GM19397 (cell line): ENCODE measurements around the gene SMURF1.
A peak's percentile ranks its signal among the peaks of the same experiment; 100 is the strongest.
"Not testable (repeated sequence)": the region's sequence is repeated elsewhere in the genome, so short reads cannot be mapped to it uniquely, and the experiment has no call there.

Source experiments
- ATAC-seq: cut with Tn5 transposase; IDR thresholded peaks from one replicate; pipeline ENCODE4 v1.9.1; 2021; ENCODE audit warnings: mild to moderate bottlenecking, moderate library complexity; ENCODE audit not compliant: unreplicated experiment

SMURF1 gene

DNA sequence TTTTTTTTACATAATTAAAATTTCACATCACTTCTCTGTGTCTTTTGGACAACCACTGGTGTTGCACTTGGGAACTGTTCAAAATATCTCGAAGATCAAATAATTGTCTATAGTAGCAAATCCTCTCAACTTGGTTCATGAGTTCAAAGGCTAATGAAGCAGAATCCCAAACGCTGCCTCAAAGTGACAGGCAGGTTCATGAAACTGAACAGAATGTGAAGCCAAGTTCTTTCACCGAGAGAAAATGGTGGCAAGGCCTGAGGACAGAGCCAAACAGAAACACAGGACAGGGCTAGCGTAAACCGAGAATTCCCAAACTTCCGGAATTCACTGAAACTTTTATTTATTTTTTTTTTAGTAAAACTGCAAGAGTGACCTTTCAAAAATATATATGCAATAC lies 21.1 kb downstream of the SMURF1 start:
- no peak for ATAC-seq

DNA sequence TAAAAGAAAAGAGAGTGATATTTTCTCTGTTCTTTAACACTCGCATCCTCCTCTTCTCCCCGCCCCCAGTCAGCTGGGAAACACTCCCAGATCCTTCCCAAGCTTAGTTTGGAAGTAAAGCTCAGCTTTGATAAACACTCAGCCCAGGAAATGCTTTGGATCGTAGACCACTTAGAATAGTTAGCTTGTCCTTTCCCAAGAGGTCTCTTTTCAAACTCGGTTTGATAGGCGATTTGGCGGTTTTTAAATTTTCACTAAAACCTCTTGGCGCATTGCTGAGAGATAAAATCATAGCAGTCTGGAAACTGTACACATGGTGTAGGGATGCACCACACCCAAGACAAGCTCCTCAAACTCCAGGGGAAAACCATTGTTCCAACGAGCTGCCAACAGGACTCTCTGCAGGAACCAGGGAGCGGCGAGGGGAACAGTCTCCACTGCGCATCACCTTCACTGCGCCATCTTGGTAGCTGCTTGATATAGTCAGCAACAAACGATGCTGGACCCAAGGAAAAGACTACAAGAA lies 22.3 kb downstream of the SMURF1 start:
- no peak for ATAC-seq

DNA sequence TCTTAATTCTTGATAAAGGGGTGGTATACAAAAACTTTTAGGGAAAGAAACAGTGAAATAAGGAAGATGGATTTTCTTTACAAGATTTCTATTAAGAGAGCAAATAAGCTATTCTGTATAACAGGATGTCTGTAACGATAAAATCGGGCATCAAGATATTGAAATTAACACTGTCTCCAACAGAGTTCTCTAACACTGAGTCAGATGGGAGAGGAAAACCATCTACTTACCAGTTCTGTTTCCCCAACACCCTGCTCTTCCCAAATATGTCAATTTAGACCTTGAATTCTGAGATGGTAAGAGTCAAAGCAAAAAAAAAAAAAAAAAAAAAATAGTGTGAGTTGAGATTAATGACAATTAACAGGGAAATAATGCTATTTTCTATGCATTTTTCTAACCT lies 23.0 kb downstream of the SMURF1 start:
- no peak for ATAC-seq

DNA sequence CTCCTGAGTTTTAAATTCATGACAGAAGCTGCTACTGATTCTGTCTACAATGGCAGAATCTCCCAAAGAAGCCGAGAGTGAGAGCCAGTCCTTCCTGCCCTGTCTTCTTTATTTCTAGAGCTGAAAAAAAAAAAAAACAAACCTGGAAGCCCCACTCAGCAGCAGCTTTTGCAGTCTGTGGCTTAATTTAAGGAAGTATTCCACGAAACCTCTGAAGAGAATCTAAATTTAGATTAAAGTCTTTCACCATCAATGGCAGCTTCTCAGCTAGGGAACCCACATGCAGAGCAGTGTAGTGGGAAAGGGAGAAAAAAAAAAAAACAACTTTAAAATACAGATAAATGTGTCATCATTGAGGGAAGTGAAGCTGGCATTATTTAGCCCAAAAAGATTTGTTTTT lies 23.4 kb downstream of the SMURF1 start:
- no peak for ATAC-seq

DNA sequence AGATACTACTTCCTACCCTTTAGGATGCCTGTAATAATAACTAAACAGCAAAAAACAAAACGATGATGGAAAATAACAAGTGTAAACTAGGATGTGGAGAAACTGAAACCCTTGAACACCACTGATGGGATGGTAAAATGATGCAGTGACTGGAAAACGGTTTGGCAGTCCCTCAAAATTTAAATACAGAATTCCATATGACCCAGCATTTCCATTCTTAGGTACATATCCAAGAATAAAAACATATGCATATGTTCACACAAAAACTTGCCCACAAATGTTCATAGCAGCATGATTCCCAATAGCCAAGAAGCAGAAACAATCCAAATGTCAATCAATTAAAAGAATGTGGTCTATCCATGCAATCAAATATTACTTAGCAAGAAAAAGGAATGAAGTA lies 25.8 kb downstream of the SMURF1 start:
- ATAC-seq = no peak

DNA sequence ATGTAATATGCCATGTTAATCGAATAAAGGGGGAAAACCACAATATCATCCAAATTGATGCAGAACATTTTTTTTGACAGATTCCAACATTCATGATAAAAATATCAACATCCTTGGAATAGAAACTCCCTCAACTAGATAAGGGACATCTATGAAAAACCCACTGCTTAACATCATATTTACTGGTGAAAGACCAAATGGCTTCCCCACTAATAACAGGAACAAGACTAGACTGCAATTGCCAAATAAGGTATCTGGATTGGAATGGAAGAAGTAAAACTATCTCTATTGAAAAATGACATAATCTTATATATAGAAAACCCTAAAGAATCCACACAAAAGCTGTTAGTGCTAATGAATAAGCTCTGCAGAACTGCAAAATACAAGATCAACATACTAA lies 27.8 kb downstream of the SMURF1 start:
- ATAC-seq = no peak

DNA sequence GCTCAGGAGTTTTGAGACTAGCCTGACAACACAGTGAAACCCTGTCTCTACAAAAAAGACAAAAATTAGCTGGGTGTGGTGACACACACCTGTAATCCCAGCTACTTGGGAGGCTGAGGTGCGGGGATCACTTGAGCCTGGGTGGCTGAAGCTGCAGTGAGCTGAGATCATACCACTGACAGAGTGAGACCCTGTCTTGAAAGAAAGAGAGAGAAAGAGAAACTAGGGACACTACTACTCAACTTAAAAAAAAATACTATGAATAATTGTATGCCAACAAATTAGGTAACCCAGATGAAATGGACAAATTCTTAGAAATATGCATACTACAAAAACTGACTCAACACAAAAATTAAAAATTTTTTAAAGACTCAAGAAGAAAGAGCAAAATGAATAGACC lies 28.5 kb downstream of the SMURF1 start:
- no peak for ATAC-seq

DNA sequence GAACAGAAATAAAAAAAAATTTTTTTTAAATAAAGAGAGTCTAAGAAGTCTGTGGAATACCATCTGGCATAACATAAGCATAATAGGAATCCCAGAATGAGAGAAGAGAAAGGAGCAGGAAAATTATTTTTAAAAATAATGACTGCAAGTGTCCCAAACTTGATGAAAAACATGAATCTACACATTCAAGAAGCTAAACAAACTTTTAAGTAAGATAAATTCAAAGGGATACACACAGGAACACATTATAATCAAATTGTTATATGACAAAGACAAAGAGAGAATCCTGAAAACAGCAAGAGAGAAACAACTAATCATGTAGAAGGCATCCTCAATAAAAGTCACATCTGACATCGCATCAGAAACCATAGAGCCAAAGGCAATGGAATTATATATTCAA lies 30.9 kb downstream of the SMURF1 start:
- no peak for ATAC-seq

DNA sequence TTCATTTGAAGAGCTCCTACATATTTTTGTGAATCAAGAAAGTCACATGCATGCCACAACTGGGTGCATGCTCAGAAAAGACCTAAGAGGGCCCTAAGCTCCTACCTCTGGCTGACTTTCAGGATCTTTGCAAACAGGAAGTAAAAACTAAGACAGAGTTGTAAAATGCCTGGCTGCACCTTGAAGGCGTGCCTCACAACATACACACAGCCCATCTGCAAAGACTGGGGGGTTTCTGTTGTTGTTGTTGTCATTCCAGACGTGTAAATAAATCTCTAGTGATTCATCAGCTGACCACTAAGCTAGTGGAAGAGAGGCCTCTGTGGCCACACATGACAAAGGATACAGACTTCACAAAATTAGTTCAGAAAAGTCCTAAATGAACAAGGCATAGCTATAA lies 31.8 kb downstream of the SMURF1 start:
- ATAC-seq = peak; percentile 78

DNA sequence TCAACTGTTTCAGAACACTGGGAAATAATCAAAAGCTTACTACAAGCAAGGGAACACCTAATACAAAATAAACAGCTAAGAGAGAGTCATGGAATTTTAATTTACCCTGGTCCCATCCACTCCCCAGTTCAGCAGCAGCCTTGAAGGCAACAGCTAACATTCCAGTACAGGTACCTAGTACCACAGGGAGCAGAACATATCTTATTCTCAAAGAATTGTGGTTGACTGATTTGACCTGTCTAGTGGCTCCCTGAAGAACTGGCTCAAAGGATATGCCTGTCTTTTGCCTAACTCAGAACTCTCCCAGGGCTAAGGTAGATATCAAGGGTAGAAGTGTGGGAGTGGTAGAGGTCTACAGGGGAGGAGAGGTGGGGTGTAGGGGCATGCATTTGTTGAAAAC lies 32.3 kb downstream of the SMURF1 start:
- no peak for ATAC-seq

DNA sequence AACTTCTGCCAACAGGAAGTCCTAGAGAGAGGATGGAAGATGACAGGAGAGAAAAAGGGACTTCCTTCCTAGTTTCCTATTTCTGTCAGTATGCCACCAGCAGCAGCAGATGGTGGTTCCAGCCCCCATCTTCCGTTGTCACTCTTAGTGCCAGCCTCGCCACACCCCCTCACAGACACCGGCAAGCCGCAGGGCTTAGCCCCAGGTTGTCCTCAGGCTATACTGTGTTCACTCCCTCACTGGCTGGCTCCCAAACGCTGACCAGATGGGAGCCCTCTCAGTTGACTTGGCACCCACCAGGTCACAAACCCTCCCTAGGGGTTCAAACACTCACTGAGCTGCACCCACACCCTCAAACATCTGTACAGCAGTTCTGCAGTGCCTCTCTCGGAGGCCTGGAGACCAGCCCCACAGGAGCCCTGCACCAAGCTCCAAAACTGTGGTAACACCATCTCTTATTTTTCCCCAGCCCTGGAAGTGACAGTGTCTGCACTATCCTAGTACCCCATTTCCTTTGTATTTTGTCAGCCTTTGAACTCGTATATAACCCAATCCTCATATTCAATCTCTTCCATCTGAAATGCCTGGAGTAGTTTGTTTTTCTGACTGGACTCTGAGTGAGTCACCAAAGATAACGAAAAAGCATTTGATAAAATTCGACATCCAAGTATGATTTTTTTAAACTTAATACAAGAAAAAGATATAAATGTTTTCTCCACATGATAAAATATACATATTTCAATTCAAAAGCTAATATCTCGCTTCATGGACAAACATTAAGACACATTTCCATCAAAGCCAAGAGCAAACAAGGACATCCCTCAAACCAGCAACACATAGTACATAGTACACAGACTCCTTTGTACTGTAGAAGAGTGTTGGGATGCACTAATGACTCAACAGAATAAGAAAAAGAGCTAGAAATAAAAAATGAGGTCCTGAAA lies 34.5 kb downstream of the SMURF1 start:
- no peak for ATAC-seq

DNA sequence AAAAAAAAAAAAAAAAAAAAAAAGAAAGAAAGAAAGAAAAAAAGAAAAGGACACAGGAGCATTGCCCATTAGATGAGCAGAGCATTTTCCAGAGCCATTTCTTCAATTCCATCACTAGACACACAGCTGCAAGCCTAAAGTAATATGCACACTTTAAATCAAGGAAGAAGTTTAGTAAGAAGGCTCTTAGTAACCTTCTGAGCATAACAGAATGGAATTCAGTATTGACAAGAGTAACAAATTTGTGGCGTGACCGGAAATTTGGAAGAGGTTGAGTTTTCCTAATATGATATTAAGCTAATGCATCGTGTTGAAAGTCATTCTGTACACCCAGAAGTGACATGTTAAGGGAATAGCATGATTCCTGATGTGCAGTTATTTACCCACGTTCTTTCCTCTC lies 35.3 kb downstream of the SMURF1 start:
- no peak for ATAC-seq

DNA sequence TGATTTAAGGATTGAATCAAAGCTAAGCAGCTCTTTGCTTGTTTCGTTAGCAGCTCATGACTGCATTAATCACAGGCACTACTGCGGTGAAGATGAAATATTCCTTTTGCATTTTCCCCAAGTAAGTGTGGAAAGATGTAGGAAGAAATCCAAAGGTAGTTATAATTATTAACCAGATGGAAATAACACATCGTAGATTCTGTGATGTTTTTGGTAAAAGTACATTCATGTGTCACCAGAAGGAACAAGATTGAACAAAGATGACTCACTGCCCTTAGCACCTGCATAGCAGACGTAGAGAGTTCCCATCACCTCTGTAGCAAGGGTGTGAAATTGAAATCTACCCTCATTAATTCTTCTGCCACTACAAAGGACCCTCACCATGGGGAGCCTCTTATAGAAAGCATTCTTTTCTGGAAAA lies 37.1 kb downstream of the SMURF1 start:
- ATAC-seq = no peak

DNA sequence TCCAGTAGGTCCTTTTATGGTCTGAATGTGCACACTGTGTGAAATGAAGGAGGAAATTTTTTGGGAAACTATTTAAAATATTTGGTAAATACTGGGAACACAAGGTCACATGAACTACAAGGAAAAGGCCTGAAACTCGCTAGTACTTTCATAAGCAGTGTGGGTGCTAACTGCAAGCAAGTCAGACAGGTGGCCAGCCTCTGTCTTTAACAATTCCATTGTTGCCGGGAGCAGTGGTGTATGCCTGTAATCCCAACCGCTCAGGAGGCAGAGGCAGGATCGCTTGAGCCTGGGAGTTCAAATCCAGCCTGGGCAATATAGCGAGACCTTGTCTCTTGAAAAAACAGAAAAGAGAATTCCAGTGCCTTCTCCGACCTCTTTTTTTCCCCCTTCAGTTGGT lies 37.5 kb downstream of the SMURF1 start:
- ATAC-seq = no peak

DNA sequence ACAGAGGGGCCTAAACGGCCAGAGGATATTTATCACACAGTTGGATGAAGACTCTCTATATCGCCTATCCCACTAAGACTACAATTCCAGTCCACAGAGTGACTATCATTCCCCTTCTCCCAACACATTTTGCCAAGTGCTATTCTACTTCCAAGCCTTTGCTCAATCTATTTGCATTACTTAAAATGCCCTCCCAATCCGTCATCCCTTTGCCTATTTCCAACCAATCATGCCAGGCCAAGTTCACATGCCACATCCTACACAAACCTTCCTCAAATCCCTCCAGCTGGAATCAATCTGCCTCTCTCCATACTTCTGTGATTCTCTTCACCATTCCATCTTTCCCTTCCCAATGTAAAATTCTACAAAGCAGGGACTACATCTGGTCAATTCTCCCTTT lies 38.2 kb downstream of the SMURF1 start:
- ATAC-seq = no peak

DNA sequence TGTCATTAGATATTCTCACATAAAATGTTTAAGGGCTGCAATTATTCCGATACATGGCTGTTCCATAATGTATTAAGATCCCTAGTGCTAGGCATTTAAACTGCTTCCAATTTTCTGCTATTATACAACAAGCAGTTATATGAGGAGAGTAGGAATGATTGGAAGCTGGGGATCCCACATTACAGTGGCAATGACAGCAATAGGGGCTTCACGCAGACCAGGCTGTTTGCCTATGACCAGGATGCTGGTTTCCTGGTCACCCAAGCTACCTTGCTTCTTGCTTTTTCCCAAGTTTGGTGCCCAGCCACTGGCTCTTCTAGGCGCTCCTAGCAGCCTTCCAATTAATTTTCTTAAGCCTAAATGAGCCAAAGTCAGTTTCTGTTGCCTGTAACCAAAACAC lies 39.3 kb downstream of the SMURF1 start:
- ATAC-seq = no peak

DNA sequence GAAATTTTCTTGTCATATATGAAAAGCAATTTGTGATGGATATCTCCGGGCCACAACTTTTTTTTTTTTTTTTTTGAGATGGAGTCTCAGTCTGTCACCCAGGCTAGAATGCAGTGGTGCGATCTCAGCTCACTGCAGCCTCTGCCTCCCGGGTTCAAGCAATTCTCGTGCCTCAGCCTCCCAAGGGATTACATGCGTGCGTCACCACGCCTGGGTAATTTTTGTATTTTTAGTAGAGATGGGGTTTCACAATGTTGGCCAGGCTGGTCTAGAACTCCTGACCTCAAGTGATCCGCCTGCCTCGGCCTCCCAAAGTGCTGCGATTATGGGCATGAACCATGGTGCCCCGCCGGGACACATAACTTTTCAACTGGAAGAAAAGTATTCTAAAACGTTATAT lies 40.1 kb downstream of the SMURF1 start:
- ATAC-seq = not testable (repeated sequence)

DNA sequence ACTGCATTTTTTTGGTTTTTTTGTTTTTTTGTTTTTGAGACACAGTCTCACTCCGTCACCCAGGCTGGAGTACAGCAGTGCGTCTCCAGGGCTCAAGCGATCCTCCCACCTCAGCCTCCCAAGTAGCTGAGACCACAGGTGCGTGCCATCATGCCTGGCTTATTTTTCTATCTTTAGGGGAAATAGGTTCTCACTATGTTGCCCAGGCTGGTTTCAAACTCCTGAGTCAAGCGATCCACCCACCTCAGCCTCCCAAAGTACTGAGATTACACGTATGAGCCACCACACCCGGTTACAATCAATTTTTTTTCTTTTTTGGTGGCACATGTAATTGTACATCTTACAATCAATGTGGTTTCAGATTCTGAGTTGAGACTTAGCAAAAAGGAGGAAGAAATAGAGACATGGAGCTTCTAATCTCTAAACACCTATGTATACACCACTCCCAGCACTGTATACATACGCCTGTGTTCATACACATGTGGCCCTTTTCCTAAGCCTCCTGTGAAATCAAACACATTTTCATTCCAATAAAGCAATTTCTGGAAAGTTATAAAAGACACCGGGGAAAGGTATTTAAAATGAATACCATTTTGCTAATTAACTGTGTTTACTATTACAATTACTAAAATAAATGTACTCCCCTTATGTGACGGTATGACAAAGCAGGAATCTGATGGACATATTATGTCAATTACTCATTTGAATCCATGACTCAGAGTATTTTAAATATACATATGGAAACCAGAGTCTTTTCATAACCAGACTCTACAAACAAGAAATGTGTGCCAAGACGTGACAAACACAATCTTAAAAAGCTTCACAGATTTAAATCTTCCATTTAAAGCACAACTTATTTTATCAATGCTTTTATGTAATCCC lies 40.9 kb downstream of the SMURF1 start:
- ATAC-seq = no peak

DNA sequence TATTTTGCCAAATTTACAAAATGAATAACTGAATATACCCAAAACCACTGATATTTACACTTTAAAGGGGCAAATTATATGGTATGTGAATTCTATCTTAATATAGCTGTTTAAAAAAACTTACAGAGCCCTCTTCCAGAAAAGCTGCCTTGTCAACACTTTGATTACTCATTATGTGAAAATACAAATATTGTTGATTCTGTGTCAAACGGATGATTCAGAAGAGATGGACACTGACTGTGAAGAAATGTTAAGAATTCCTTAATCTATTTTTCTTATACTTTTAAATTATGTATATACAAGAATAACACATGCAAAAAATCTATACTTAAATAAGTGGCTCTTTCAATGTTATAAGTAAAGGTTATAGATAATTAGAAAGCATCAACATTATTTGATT lies 41.5 kb downstream of the SMURF1 start:
- ATAC-seq = no peak

DNA sequence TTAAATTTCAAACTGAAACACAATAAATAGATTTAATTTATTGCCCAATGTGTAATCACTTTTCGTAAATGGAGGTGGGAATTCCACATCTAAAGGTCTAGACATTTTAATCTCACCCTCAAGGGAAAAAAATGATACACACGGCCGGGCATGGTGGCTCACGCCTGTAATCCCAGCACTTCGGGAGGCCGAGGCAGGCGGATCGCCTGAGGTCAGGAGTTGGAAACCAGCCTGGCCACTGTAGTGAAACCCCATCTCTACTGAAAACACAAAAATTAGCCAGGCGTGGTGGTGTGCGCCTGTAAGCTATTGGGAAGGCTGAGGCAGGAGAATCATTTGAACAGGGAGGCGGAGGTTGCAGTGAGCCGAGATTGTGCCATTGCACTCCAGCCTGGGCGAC lies 42.4 kb downstream of the SMURF1 start:
- ATAC-seq = not testable (repeated sequence)

DNA sequence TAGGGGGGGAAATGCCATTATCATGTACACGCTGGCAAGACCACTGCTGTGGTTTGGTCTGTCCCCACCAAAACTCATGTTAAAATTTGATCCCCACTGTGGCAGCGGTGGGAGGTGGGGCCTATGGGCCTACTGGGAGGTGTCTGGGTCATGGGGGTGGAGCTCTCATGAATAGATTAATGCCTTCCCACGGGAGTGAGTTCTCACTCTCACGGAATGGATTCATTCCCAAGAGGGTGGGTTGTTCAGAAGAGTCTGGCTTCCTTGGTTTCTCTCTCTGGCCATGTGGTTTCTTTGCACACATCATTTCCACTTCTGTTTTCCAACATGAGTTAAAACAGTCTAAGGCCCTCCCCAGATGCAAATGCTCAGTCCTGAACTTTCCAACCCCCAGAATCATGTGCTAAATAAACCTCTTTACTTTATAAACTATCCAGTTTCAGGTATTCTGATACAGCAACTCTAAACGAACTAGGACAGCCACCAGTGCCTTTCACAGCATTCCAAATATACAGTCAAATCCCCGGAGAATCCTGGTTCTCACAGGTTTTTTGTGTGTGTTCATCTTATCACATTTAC lies 44.3 kb downstream of the SMURF1 start:
- ATAC-seq = no peak
